Stimulated activated CD4-positive, alpha-beta T cell treated with anti-CD3 and anti-CD28 coated beads, Interleukin-12 subunit alpha, Interleukin-12 subunit beta, amount 100 ng/mL, for 48 hours (primary cell): ENCODE data around the gene AQP12B.

ENCODE experiments used
- DNase-seq, 3 donors: peaks; one replicate each; pipeline ENCODE4 v3.0.0-alpha.2; 2020; ENCODE audit warnings: low read depth in 2 of 3, low spot score in 1 of 3

The AQP12B gene

DNA sequence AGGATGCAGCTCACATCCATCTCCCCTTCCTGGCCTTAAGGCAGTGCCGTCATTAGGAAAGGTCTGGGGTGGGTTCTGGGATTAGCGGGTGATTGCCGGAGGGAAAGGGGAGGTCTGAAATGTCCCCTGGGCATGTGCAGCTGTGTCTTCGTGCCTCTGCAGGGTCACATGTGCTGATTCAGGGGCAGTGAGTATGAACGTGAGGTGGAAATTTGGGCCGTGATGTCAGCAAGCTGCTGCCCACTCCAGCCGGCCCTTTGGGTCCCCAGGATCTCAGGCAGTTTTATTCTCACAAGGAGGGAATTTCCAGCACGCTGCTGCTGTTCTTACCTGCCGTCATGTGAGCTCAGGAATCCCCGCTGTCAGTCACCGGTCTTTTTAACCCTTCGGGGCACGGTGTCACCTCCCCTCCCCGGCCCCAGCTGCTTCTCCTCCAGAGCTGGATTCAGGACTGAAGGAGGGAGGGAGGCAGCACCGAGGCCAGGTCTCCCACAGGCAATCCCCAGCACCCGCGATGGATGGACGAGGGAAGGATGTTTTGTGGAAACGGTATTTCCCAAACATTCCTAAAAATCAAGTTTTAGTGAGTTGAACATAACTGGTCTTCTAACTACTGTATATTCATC is 33.9 kb downstream of the AQP12B start:
- no peak for DNase-seq

DNA sequence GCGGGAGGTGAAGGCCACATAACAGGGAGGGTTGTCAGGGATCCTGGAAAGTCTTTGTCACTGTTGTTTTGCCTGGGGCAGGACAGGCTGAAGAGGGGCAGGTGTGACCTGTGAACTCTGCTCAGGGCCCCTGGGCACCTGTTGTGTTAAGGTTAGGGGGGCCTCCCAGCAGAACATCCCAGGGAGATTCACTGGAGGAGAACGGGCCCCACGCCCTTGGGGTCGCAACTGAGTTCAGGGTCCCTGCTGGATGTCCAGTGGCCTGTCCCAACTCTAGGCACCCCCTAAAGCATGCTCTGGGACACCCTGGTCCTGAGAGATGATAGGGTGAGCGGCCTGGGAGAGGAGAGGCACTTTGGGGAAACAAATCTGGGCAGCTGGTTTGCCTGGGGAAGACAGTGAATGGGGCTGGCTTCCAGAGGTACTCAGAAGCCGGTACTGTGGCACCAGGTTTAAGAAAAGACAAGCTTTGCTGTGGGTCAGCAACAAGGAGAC is 34.5 kb downstream of the AQP12B start:
- DNase-seq, result no peak

DNA sequence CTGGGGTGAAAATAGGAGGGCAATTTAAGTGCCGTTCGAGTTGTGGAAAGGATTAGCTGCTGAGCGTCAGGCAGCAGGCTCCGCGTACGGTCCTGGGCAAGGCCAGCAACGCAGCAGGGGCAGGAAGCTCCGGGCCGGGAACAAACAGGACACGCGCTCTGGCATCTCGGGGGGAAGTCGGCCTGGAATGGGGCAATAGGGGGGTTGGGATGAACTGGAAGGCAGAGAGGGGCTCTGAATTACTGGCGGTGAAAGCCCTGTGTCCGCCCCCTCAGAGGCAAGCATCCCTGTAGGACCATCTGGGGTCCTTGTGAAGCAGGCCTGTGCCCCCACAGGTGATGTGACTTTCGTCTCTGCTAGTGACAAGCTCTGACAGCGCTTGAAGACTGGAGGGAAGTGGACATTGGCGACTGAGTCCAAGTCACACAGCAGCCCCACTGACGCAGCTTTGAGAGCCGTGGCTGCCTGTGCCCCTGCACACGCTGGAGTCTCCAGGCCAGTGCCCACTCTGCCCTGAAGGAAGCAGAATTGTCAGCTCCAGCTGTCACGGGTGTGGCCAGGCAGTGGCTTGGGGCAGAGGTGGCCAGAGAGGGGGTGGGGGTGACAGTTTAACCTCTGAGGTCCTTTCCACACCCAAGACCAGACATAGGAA is 35.1 kb downstream of the AQP12B start:
- DNase-seq, result no peak

DNA sequence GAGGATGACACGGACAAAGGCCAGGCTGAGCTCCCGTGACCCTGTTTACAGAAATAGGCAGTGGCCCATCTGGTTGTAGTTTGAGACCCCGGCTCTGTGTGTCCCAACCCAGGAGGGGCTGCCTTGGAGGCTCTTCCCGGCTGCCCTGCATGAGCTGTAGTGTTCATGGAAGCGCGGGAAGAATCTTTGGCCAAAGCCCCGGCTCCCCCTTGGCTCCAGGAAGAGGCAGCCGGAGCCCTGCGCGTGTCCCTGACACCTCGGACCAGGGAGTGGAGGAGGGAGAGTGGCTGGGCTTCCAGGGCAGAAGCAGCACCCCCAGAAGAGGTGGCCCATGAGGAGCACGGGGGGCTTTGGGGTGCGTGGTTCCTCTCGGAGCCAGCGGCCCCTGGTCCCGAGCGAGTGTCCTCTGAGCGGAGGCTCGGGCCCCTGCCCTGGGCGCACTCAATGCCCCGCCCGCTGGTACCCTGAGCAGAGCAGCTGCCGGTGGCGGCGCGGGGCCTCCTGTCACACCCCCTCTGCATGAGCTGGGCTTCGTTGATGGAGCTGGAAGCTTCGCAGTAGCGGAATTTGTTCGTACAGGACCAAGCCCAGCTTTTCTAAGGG is 35.7 kb downstream of the AQP12B start:
- no peak for DNase-seq

DNA sequence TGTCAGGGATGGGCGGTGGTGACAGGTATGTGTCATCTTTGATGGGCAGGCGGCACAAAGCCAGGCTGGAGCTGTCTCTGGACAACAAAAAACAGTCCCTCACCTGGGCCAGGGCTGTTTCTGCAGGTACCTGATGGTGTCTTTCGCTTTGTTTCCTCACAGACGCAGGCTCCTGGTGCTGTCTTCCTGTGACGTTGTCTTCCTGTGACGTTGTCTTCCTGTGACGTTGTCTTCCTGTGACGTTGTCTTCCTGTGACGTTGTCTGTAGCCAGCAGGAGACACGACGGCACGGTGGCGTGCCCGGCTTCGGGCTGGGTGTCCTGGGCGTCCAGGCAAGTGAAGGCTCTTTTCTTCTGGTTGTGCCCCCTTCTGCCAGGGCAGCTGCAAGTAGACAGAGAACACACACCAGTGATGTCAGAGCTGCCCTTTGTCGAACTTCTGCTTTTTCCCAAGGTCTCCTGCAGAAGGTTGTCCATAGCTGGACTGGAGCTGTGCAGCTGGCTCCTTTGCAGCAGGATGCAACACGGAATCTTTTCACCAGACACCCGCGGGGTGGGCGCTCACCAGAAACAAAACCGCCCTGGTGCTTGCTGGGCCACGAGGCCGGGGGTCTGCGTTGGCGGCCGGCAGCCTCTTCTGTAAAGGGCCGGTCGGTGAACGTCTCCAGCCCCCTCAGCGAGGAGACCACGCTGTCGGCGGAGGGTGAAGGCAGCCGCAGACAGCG is 36.3 kb downstream of the AQP12B start:
- no peak for DNase-seq

DNA sequence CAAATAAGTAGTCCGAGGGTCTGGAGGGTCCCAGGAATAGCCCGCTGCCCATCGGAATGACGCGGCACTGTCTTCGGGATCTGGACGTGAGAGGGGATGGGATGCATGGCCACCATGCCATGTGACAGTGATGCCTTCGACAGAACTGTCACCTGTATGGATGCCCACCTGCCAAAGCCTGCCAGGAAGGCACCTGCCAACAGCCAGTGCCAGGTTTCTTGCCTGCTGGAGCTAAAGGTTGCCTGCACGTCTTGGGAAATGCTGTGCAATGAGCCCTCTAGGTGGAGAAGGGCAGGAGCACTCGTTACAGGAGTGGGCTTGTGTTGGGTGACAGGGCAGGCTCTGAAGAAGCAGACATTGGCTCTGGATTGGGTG is 36.9 kb downstream of the AQP12B start:
- DNase-seq, result no peak

DNA sequence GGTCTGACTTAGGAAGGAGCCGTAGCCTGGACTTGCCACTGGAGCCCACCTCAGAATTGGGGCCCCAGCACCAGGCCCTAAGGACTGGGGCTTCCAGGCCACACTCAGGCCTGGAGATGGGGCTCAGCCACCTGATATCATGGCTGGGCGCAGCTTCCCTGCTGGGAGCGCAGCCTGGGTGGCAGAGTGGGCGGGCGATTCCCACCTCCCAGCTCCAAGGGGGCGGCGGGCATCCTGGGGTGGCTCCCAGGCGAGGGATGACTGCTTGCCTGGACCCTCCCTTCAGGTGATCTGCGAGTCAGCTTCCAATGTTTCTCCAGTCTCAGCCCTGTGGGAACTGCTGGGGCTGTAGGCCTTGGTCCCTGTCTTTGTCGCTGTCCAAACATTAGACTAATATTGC is 37.3 kb downstream of the AQP12B start:
- no peak for DNase-seq

DNA sequence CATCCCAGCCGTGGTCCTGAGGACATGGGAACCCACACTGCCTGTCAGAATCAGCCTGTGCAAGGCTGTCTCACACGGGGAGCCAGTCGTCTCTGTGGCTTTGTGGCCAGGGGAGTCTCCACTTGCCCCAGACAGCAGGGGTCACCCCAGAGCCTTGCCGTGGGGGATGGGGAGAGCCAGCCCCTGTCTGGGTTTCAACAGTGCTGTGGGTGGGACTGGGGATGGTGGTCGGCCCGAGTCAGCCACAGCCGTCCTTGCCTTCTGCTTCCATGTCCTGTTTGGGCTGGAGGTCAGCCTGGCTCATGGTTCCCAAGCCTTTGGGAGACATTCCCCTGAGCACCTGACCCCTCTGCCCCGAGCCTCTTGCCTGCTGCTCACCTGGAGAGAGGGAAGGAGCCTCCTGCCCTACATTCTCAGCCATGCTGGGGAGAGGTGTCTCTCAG is 37.8 kb downstream of the AQP12B start:
- DNase-seq, result no peak

DNA sequence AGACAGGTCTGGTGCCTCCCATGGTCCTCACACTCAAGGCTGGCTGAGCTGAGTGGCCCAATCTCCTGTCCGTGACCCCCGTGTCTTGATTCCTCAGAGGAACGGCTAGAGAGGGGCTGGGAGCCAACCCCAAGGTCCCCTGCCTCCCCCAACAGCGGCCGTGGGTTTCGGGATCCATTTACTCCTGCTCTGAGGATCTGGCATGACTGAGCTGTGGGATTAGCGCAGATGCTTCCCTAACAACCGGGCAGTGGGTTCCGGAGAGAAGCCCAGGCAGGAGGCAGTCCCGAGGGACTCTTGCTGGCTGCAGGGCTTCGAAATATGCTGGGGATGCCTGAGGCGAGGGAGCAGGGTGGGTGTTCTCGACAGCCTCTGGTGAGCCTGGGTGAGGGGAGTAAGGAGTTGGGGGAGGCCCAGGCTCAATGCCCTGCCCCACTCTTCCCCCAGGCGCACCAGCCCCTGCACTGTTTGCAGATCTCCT is 38.5 kb downstream of the AQP12B start:
- no peak for DNase-seq

DNA sequence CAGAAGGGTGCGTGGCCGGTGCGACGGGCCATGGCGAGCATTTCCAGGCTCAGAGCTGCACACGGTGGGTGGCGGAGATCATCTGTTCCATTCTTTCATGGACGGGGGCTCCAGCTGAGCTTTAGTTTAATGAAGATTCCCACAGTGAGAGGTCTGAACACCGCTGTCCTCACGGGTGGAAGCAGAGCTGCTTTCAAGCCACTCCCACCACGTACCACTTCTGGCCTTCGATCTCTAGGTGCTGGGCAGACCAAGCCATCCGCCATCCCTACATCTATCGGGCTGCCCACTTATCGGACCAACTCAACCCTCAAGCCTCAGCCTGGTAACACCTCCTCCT is 38.9 kb downstream of the AQP12B start:
- no peak for DNase-seq

DNA sequence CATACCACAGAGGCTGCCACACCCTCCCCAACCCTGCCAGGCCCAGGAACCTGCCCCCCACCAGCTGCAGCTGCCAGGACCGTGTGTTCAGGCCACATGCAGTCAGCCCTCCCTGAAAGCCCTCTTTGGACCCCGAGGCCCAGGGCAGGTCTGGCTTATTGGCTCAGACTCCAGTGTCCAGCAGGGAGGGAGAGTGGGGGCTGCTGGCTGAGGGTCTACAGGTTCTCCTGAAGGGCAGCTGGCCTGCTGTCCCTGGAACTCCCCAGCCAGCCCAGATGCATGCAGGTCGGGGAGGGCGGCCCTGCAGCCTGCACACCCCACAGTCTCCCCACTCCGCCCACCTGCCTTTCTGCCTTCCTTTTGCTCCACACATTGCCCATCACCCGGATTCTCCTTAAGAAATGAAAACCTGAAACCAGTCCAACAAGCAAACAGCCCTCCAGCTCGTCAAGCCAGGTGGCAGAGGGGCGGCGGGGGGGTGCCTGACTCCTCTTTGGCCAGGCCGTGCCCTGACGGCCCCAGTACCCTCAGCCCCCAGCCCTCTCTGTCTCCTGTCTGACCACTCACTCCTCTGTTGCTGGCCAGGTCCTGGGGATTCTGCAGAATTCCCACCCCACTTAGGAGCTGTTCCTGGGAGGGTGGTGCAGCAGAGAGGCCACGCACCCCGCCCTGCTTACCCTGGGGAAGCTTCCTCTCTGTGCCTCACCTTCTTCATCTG is 39.4 kb downstream of the AQP12B start:
- no peak for DNase-seq

DNA sequence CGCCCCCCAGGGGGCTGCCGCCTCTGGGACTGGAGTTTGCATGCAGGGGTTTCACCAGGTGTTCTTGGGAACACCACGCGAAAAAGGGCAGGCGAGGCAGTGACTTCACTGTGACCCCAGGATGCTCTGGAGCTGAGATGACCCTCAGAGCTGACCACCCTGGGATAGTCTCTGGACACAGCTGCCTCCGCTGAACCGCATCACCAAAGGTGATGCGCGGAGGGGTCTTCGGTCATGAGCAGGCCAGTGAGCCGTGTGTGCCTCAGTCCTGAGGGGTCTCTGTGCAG is 39.9 kb downstream of the AQP12B start:
- DNase-seq, result no peak

DNA sequence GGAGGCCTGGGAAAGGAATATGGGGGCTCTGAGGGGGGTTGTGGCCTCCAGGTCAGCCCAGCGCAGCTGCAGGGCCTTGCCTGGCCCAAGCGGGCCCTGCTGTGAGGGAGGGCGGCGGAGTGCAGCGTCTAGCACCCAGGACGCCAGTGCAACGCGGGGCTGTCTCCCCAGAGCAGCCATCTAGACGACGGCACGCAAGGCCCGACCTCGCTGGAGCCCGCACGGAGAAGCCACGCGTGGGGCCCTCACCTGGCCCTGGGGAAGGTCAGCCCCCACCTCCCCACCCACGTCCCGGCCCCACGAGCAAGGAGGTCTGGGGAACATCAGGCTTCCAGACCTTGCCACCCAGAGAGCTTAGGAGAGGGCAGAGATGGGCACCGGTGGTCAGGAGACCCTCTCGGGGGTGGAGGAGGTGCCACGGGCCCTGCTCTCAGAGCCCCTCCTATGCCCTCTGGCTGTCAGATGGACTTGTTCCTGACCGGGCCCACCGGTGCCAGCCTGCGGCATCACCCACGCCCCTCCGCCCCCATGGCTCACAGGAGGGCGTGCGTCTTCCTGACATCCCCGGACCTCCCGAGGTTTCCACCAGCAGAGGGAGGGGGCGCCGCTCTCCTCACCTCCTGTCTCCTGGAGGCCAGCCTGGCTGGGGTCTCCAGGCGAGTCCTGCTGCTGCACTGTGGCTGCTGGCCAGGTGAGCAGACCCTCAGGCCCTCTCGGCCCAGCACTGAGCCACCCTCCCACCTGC is 40.5 kb downstream of the AQP12B start:
- DNase-seq, result no peak

DNA sequence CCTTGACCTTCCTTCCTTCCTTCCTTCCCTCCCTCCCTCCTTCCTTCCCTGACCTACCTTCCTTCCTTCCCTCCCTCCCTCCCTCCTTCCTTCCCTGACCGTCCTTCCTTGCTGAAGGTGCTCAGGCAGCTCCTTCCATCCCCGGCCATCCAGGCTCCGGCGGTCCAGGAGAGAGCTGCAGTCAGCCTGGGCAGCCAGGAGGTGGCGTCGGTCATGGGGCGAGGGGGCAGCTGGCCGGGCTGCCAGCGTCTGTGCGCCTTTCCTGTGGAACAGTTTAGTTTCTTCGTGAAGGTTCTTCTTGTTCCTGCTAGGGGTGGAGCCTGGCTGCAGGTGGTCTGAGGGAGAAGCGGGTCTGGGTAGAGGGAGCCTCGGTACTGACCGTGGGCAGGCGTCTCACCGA is 41.7 kb downstream of the AQP12B start:
- DNase-seq, result no peak

DNA sequence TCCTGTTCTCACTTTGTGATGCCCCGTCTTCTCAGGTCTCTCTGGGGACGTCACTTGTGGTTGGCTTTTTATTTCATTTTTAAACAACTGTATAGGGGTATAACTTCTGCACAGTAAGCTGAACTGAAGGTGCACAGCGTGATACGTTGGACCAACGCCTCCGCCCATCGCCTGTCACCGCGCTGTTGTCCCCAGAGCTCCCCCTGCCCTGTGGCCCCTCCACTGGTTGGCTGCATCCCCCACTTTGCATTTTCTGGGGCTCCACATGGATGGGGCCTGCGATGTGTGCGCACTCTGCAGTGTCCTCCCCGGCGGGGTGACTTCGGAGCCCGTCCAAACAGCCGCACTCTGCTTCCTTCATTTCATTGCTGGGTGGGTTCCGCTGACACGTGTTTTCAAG is 43.1 kb downstream of the AQP12B start:
- no peak for DNase-seq

DNA sequence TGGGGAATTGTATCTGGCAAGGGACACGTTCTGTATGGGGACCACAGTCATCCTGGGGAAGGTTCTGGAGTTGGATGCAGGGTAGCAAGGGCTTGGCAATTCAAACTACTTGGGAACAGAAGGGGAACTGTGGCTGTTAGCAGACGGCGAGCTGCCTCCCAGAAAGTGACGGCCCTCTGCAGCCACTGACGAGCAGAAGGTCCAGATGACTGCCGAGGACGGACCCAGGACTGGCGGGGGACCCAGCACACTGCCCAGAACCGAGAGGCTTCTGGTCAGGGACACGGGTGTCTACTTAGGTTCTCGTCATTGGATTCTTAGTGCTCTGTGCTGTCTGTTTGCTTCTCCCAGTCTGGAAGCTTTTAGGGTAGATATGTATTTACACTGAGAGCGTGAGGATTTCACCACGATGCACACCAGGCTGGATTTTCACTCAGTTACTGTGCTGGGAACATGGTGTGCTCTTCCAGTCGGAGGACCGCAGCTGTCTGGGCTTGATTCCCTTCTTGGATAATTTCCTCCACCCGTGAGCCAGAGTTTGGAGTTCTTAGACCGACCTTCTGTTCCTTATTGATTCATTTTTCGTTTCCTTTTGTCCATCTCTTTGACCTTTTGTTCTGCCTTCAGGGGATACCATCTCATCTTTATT is 44.0 kb downstream of the AQP12B start:
- DNase-seq, result no peak

DNA sequence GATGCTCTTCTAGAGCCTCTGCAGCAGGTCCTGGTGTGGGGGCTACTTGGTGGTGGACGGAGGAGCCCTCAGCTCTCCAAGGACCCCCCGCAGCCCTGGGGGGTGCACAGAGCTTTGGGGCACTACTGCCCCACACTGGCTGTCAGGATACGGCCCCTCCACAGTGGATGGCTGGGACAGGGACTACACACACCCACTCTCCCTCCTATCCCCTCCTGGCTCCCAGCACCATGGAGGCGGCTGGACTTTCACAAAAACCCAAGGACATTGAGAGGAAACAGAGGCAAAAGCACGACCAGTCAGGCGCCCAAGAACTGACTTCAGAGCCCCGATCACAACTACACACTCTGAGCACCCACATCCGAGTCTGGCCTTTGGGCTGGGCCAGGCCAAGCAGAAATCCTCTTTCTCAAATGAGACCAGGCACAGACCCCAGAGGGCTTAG is 44.8 kb downstream of the AQP12B start:
- no peak for DNase-seq

DNA sequence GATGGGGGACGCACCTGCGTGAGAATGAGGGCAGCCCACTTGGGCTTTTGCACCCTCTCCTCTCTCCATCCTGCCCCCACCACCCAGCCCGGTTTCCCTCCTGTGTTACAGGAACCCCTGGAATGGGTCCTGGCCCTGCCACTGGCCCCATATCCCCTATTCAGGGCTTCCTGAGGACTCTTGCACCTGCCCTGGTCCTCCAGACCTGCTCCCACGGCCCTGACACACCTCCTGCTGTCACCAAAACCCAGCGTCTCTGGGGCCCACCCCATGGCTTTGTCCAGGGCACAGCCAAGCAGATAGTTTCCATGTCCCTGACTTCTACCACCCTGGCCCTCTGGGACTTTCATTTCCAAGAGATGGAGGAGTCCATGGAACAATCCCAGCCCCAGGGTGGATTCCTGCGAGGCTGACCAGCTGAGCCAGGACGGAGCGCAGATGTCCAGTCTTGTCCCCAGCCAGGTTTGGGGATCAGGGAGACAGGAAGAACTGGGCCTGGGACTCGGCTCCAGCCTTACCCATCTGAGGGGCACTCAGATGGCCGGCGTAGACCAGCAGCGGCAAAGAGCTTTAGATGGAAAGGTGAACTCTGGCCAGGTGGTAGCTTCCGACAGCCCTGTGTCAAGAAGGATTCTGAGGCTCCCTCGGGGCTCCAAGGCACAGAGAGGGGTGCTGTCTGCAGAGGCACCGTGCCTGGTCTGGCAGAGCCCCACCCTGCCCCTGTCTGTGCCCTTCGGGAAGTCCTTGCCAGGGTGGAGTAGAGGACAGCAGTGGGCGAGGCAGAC is 45.4 kb downstream of the AQP12B start:
- no peak for DNase-seq

DNA sequence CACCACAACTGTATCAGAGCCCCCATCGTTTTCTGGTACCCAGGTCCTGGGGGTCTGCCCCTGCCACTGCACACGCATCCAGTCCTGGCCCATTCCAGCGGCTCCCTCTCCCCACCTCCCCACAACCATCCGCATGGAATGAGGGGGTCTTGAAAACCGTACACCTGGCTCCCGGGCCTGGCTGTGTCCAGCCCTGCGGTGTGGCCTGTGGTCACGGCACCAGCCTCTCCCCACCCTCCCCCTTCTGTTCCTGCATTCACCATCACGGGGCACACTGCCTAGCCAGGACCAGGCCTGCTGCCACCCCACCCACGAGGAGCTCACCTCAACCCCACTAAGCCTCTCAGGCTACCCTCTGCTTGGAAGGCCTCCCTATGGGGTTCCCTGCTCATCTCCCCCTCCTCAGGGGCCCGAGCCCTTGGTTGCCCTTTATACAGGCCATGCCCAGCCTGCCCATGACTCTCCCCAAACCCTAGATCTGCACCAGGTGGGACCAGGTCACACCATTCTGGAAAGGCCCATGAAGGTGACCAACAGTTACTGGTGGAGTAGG is 46.0 kb downstream of the AQP12B start:
- DNase-seq, result no peak
